Trophoblast cell (in vitro differentiated cells and primary cell): ENCODE measurements around the gene ASXL2.
A peak's percentile ranks its signal among the peaks of the same experiment; 100 is the strongest.
"Not testable (repeated sequence)": the region's sequence is repeated elsewhere in the genome, so short reads cannot be mapped to it uniquely, and the experiment has no call there.

Experiments
- DNase-seq, 2 donors: peaks; one replicate each; pipeline ENCODE4 v3.0.0-alpha.2; 2016
- H2AFZ ChIP-seq: 2 replicates; pipeline ENCODE4 v1.6.1; 2013; ENCODE audit warnings: low read length, moderate library complexity, mild to moderate bottlenecking; ENCODE audit not compliant: insufficient read depth, poor library complexity
- H2AK5ac ChIP-seq: 2 replicates; pipeline ENCODE4 v1.6.1; 2013; ENCODE audit warnings: mild to moderate bottlenecking, low read length
- H2BK120ac ChIP-seq: 2 replicates; pipeline ENCODE4 v1.6.1; 2013; ENCODE audit warnings: low read length, mild to moderate bottlenecking, moderate library complexity; ENCODE audit not compliant: insufficient read depth, poor library complexity
- H2BK12ac ChIP-seq: 2 replicates; pipeline ENCODE4 v1.6.1; 2013; ENCODE audit warnings: mild to moderate bottlenecking, low read length, moderate library complexity
- H2BK5ac ChIP-seq: 2 replicates; pipeline ENCODE4 v1.6.1; 2013; ENCODE audit warnings: low read length, low read depth, moderate library complexity, mild to moderate bottlenecking; ENCODE audit not compliant: poor library complexity
- H3K14ac ChIP-seq: 2 replicates; pipeline ENCODE4 v1.6.1; 2013; ENCODE audit warnings: mild to moderate bottlenecking, low read length
- H3K18ac ChIP-seq: 2 replicates; pipeline ENCODE4 v1.6.1; 2013; ENCODE audit warnings: mild to moderate bottlenecking, low read length
- H3K23ac ChIP-seq: 2 replicates; pipeline ENCODE4 v1.6.1; 2013; ENCODE audit warnings: low read length
- H3K27ac ChIP-seq: 2 replicates; pipeline ENCODE4 v1.5.1; 2013; ENCODE audit warnings: low read depth, mild to moderate bottlenecking, inconsistent platforms, low read length, moderate library complexity
- H3K27me3 ChIP-seq: 2 replicates; pipeline ENCODE4 v1.6.1; 2013; ENCODE audit warnings: inconsistent platforms, mild to moderate bottlenecking, low read length, moderate library complexity; ENCODE audit not compliant: insufficient read depth
- H3K36me3 ChIP-seq, 2 experiments: 1 replicate in 1 of 2; 2 replicates in 1 of 2; pipeline ENCODE4 v1.6.1; 2013; ENCODE audit warnings: low read length in 2 of 2, mild to moderate bottlenecking in 2 of 2, moderate library complexity in 1 of 2; ENCODE audit not compliant: insufficient read depth in 2 of 2, control insufficient read depth in 1 of 2
- H3K4ac ChIP-seq: 2 replicates; pipeline ENCODE4 v1.6.1; 2013; ENCODE audit warnings: low read depth, mild to moderate bottlenecking, low read length, moderate library complexity
- H3K4me1 ChIP-seq, 2 experiments: 1 replicate in 1 of 2; 2 replicates in 1 of 2; pipeline ENCODE4 v1.6.1; 2013; ENCODE audit warnings: low read length in 2 of 2, mild to moderate bottlenecking in 2 of 2, moderate library complexity in 1 of 2; ENCODE audit not compliant: insufficient read depth in 2 of 2, control insufficient read depth in 1 of 2
- H3K4me2 ChIP-seq: 2 replicates; pipeline ENCODE4 v1.6.1; 2013; ENCODE audit warnings: inconsistent platforms, mild to moderate bottlenecking, low read length, moderate library complexity
- H3K4me3 ChIP-seq: 2 replicates; pipeline ENCODE4 v1.5.1; 2013; ENCODE audit warnings: mild to moderate bottlenecking, low read depth, low read length, inconsistent platforms
- H3K79me1 ChIP-seq: one replicate; pipeline ENCODE4 v1.6.1; 2013; ENCODE audit warnings: low read length
- H3K79me2 ChIP-seq: 2 replicates; pipeline ENCODE4 v1.6.1; 2013; ENCODE audit warnings: low read length, mild to moderate bottlenecking; ENCODE audit not compliant: control insufficient read depth, insufficient read depth, poor library complexity
- H3K9ac ChIP-seq: 2 replicates; pipeline ENCODE4 v1.6.1; 2013; ENCODE audit warnings: mild to moderate bottlenecking, low read length
- H3K9me3 ChIP-seq: 2 replicates; pipeline ENCODE4 v1.6.1; 2013; ENCODE audit warnings: low read depth, mild to moderate bottlenecking, control low read depth, inconsistent platforms, low read length; ENCODE audit not compliant: insufficient read depth
- H4K12ac ChIP-seq: 2 replicates; pipeline ENCODE4 v1.6.1; 2013; ENCODE audit warnings: low read depth, mild to moderate bottlenecking, low read length, moderate library complexity
- H4K8ac ChIP-seq: 2 replicates; pipeline ENCODE4 v1.6.1; 2013; ENCODE audit warnings: low read depth, mild to moderate bottlenecking, low read length, moderate library complexity
- H4K91ac ChIP-seq: one replicate; pipeline ENCODE4 v1.6.1; 2013; ENCODE audit warnings: low read depth, mild to moderate bottlenecking, low read length, moderate library complexity
- WGBS: extraction: QIAGEN DNeasy Blood & Tissue Kit; methylation state at CpG from one replicate; pipeline ENCODE4 v1.1.7; 2013; ENCODE audit warnings: missing lambda C conversion rate; ENCODE audit not compliant: insufficient read length, insufficient coverage; ENCODE audit errors: extremely low coverage; 5-methylcytosine and 5-hydroxymethylcytosine counted together

Gene ASXL2

DNA sequence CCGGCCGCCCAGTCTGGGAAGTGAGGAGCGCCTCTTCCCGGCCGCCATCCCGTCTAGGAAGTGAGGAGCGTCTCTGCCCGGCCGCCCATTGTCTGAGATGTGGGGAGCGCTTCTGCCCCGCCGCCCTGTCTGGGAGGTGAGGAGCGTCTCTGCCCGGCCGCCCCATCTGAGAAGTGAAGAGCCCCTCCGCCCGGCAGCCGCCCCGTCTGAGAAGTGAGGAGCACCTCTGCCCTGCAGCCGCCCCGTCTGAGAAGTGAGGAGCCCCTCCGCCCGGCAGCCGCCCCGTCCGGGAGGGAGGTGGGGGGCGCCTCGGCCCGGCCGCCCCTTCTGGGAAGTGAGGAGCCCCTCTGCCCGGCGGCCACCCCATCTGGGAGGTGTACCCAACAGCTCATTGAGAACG, 172.7 kb downstream of the ASXL2 start:
- H3K27me3 ChIP-seq, H3K9ac ChIP-seq: not testable (repeated sequence)

DNA sequence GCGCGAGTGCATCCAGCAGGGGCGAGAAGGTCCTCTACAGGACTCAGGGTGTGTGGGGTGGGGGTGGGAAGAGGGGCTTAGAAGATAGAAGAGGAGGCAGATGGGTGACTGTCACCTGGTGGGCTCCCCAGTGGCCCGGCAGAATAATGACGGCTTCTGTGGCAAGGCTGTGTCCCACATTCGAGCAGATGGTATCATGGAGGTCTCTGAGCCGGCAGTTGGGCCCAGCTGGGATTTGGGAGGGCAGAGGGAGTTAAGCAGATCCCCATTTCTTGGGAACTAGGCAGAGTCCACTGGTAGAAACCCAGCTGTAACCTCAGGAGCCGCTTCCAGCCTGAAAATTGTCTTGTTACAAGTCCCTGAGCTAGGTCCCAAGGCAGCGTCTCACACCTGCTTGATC, 176.5 kb downstream of the ASXL2 start:
- Histone ChIP-seq H4K8ac (no peak overlapping the region), H2AK5ac (no peak overlapping the region), H2BK5ac (no peak overlapping the region), H3K27me3 (no peaks in the 10 kb centered on the region), H3K4me3 (no peak overlapping the region), H2AFZ (no peak overlapping the region), H3K79me2 (no peaks in the 10 kb centered on the region), H3K79me1 (no peaks in the 10 kb centered on the region), H2BK120ac (no peak overlapping the region), H2BK12ac (no peak overlapping the region), H4K12ac (no peak overlapping the region), H3K36me3 (no peaks in the 10 kb centered on the region), H4K91ac (no peak overlapping the region), H3K4ac (no peak overlapping the region), H3K14ac (no peak overlapping the region), H3K23ac (no peak overlapping the region), H3K9ac (no peak overlapping the region), H3K9me3 (no peaks in the 10 kb centered on the region), H3K27ac (no peak overlapping the region), H3K4me2 (no peak overlapping the region), H3K4me1 (no peaks in the 10 kb centered on the region), H3K18ac (no peak overlapping the region)
- no CpG with 5 or more reads among the region's 9 CpGs for WGBS
- DNase-seq: no peak

More for the DNA sequence above, 172.7 kb downstream of the ASXL2 start:
- H4K91ac ChIP-seq, H3K14ac ChIP-seq, H3K27ac ChIP-seq, H3K23ac ChIP-seq, H2BK12ac ChIP-seq, H2BK5ac ChIP-seq, H3K79me1 ChIP-seq, H3K79me2 ChIP-seq, H2AFZ ChIP-seq, H2BK120ac ChIP-seq, H3K9me3 ChIP-seq, H3K18ac ChIP-seq, H3K36me3 ChIP-seq, H3K4ac ChIP-seq, H3K4me2 ChIP-seq, DNase-seq, H4K12ac ChIP-seq, H2AK5ac ChIP-seq, H4K8ac ChIP-seq, H3K4me3 ChIP-seq, H3K4me1 ChIP-seq: not testable (repeated sequence)
- no CpG with 5 or more reads among the region's 33 CpGs for WGBS

DNA sequence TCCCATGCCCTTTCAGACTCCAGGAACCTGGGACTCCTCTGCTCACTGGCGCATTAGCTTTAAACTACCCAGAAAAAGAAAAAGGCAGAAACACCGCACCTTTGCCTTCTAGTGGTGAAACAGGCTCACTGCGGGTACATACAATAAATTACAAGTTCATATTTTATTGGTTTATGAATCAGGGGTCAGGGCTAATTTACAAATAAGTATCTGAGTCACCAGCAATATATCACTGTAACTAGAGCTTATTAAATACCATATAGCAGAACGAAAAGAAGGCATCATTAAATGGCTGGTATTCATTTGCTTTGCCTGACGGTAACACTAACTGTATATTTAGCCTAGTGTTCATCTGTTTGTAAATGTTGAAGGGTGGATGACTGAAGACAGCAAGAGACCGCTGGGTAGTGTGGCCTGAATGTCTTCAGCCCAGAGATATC, 178.0 kb downstream of the ASXL2 start:
- Histone ChIP-seq H4K91ac (no peak overlapping the region), H3K4me1 (no peaks in the 10 kb centered on the region), H2BK120ac (no peak overlapping the region), H3K79me2 (no peaks in the 10 kb centered on the region), H2AFZ (no peak overlapping the region), H3K9ac (no peak overlapping the region), H2BK12ac (no peak overlapping the region), H3K27ac (no peak overlapping the region), H3K4me2 (no peak overlapping the region), H3K27me3 (no peaks in the 10 kb centered on the region), H3K23ac (no peak overlapping the region), H3K9me3 (no peaks in the 10 kb centered on the region), H3K14ac (no peak overlapping the region), H2BK5ac (no peak overlapping the region), H3K4me3 (no peak overlapping the region), H4K12ac (no peak overlapping the region), H3K79me1 (no peaks in the 10 kb centered on the region), H2AK5ac (no peak overlapping the region), H3K4ac (no peak overlapping the region), H4K8ac (no peak overlapping the region), H3K18ac (no peak overlapping the region), H3K36me3 (no peaks in the 10 kb centered on the region)
- peak in 1 of 2 donors; percentile 52 for DNase-seq
- no CpG with 5 or more reads among the region's 6 CpGs for WGBS

GRCh38 chr2:25699216-25699615, 179.1 kb downstream of the ASXL2 start:
- no peak overlapping the region for H2BK12ac ChIP-seq
- no peak overlapping the region for H4K12ac ChIP-seq
- H3K79me1 ChIP-seq: no peaks in the 10 kb centered on the region
- no peak overlapping the region for H2BK5ac ChIP-seq
- no peak overlapping the region for H3K9ac ChIP-seq
- no peak overlapping the region for H2AK5ac ChIP-seq
- no peak overlapping the region for H3K4me2 ChIP-seq
- H3K14ac ChIP-seq: no peak overlapping the region
- H2BK120ac ChIP-seq: no peak overlapping the region
- H3K9me3 ChIP-seq: no peaks in the 10 kb centered on the region
- H3K27me3 ChIP-seq: no peaks in the 10 kb centered on the region
- no peaks in the 10 kb centered on the region for H3K4me1 ChIP-seq
- WGBS: no CpG with 5 or more reads among the region's 7 CpGs
- H4K8ac ChIP-seq: no peak overlapping the region
- no peak overlapping the region for H3K27ac ChIP-seq
- H4K91ac ChIP-seq: no peak overlapping the region
- no peak overlapping the region for H3K4me3 ChIP-seq
- no peak for DNase-seq
- no peak overlapping the region for H3K23ac ChIP-seq
- H3K4ac ChIP-seq: no peak overlapping the region
- no peaks in the 10 kb centered on the region for H3K79me2 ChIP-seq
- H3K36me3 ChIP-seq: no peaks in the 10 kb centered on the region
- H2AFZ ChIP-seq: no peak overlapping the region
- no peak overlapping the region for H3K18ac ChIP-seq
